MM.1S (cell line): ENCODE measurements around the gene UBN1.

Source experiments
- EZH2phosphoT487 ChIP-seq: fragments of 300-600 bp; sonication (generic); IDR thresholded peaks from 2 replicates; pipeline ENCODE4 v1.6.1; 2018; ENCODE audit warnings: antibody characterized with exemption, low read length
- TF ChIP-seq, protein P1 (sequence below): fragments of 300-600 bp; sonication (generic); IDR thresholded peaks from 2 replicates; pipeline ENCODE4 v1.5.1; 2016; ENCODE audit warnings: antibody characterized with exemption, low read length, mixed read lengths

DNA sequence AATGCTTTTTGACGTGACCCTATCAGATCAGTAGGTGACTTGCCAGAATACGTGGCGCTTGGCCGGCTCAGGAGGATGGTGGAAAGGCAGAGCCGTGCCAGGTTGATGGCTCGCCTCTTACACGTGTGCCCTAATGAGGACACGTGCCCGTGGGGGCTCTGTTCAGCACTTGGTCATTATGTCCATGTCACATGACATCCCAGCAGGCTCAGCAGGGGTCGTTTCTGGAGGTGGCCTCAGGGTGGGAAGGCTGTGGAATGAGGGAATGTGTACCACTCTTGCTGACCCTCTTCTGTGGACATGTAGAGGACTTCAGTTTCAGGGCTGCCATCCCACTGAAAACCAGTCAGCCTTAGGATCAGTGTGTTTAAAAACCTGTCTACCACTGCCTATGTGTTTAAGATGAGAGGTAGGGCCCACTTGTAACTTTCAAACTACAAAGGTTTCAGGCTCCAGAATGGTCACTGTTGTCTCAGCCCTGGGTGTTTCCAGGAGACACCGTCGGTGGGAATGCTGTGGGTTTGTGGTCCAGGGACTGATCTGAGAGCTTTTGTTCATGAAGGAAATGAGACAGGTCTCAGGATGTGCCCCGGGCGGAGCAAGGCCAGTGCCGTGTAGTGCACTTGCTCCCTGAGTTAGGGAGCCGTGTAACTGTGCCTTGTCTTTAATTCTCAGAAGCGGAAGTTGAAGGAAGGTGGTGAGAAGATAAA lies 12.1 kb downstream of the UBN1 start:
- TF ChIP-seq, protein P1, sequence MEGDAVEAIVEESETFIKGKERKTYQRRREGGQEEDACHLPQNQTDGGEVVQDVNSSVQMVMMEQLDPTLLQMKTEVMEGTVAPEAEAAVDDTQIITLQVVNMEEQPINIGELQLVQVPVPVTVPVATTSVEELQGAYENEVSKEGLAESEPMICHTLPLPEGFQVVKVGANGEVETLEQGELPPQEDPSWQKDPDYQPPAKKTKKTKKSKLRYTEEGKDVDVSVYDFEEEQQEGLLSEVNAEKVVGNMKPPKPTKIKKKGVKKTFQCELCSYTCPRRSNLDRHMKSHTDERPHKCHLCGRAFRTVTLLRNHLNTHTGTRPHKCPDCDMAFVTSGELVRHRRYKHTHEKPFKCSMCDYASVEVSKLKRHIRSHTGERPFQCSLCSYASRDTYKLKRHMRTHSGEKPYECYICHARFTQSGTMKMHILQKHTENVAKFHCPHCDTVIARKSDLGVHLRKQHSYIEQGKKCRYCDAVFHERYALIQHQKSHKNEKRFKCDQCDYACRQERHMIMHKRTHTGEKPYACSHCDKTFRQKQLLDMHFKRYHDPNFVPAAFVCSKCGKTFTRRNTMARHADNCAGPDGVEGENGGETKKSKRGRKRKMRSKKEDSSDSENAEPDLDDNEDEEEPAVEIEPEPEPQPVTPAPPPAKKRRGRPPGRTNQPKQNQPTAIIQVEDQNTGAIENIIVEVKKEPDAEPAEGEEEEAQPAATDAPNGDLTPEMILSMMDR = no peak
- no peak for TF ChIP-seq EZH2phosphoT487
